GM21786 (cell line): ENCODE results near the gene PPP4R4.

Experiments
- ATAC-seq: cut with Tn5 transposase; IDR thresholded peaks from one replicate; pipeline ENCODE4 v1.9.1; 2021; ENCODE audit not compliant: unreplicated experiment

The PPP4R4 gene, protein sequence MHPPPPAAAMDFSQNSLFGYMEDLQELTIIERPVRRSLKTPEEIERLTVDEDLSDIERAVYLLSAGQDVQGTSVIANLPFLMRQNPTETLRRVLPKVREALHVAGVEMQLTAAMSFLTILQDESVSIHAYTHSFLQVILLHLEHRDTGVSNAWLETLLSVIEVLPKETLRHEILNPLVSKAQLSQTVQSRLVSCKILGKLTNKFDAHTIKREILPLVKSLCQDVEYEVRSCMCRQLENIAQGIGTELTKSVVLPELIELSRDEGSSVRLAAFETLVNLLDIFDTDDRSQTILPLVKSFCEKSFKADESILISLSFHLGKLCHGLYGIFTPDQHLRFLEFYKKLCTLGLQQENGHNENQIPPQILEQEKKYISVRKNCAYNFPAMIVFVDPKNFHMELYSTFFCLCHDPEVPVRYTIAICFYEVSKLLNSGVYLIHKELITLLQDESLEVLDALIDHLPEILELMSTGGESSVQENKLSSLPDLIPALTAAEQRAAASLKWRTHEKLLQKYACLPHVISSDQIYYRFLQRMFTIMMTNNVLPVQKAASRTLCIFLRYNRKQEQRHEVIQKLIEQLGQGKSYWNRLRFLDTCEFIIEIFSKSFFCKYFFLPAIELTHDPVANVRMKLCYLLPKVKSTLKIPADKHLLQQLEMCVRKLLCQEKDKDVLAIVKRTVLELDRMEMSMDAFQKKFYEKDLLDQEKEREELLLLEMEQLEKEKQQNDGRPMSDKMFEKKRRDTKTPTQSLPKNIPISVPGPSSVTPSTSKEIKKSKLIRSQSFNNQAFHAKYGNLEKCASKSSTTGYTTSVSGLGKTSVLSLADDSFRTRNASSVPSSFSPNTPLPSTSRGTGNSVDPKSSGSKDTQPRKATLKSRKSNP

GRCh38 chr14:94173885-94174603, at the start of gene PPP4R4:
TSS of gene PPP4R4 (plus strand) at chr14:94174322. CDS start at chr14:94174466, 144 bp downstream.
- peak; percentile 73 for ATAC-seq

DNA sequence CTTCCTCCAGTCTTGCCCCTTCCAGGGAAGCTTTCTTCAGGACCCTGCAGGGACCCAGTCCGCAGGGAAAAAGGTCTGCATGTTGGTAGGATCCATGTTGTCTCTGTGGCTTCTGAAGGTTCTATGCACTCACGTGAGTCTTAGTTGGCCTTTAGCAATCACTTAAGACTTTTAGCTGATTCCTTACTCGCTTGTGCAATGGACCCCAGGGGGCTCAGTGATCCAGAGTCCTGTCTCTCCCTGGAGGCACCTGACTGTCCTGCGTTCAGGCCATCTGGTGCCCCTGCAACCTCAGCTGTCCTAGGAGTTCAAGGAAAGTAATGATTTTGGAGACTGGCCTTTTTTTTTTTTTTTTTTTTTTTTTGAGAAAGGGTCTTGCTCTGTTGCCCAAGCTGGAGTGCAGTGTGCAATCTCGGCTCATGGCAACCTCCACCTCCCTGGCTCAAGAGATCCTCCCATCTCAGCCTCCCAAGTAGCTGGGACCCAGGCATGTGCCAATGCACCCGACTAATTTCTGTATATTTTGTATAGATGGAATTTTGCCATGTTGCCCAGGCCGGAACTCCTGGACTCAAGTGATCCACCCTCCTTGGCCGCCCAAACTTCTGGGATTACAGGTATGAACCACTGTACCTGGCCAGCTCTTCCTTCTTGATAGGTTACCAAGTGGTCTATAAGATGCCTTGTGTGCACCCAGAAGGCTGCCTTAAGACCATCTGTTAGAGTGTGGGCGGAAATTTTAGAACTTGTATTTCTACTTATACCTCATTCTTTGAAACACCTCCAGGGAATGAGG, 49.3 kb upstream of the PPP4R4 start:
- ATAC-seq, result no peak

DNA sequence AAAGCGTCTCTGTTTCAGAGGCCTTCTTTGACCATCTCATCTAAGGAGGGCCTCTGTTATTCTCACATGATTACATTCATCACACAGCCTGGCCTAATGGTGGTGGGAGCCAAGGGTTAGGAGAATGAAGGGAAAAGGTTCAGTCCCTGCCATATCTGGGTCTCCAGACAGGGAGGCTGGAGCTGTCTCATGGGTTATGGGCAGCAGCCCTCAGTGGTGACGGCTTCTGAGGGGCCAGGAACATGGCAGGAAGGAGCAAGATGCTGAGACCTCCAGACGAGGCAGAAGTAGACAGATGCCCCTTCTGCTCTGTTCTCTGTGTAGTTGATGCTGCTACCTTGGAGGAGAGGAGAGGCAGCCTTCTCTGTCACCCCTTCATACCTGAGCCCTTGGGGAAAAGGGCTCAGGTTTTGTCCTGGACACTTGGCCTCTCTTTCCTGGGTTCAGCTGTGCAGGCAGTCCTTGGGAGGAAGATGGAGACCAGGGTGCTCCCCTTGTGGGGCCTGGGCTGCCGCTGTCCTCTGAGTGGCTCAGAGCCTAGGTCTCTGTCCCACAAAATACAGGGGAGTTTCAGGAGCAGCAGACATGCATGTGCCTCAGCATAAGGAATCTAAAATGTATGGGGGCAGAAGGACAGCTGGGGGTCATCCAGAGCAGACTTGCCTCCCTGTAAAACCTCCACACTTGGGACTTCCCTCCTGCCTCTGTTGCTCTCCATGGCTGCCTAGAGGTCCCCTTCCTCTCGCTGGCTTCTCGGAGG, 48.3 kb upstream of the PPP4R4 start:
- no peak for ATAC-seq

GRCh38 chr14:94126419-94126677, 47.8 kb upstream of the PPP4R4 start:
- ATAC-seq, result no peak

- no peak for ATAC-seq
Measured at GRCh38 chr14:94126800-94127199, 47.3 kb upstream of the PPP4R4 start.

GRCh38 chr14:94127330-94127729, 46.8 kb upstream of the PPP4R4 start:
- no peak for ATAC-seq

DNA sequence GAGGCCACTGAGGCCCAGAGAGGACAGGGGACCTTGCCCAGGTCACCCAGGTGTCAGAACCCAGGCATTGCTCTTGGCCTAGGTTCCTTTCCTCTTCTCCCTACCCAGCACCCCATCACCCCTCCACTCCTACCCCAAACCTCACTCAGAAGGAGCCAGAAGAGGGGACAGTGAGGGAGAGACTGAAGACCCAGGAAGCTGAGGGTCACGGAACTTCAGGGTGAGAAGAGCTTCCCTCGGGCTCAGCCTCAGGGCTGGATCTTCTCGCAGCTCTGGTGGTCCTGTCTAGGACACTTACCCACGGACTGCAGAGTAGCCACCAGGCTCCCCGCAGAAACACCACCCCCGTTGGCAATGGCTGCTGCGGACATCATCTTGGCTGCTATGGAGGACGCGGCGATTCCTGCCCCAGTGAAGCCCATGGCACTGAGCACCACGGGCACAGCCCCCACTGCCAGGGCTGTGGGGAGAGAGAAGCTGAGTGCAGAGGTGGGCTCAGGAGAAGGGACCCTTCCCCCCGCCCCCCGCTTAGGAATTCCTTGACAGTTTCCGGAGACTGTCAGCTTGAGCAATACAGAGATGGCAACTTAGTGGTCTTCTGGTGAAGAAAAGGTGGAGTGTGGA, 45.8 kb upstream of the PPP4R4 start:
- no peak for ATAC-seq

- peak; percentile 94 for ATAC-seq
Measured at GRCh38 chr14:94129111-94129757, 44.9 kb upstream of the PPP4R4 start, which contains the start of gene IFI27L2. TSS of gene IFI27L2 (minus strand) at chr14:94129604. CDS start at chr14:94129564, 40 bp downstream.

- ATAC-seq, result no peak
Measured at GRCh38 chr14:94129758-94130414, 44.2 kb upstream of the PPP4R4 start.

DNA sequence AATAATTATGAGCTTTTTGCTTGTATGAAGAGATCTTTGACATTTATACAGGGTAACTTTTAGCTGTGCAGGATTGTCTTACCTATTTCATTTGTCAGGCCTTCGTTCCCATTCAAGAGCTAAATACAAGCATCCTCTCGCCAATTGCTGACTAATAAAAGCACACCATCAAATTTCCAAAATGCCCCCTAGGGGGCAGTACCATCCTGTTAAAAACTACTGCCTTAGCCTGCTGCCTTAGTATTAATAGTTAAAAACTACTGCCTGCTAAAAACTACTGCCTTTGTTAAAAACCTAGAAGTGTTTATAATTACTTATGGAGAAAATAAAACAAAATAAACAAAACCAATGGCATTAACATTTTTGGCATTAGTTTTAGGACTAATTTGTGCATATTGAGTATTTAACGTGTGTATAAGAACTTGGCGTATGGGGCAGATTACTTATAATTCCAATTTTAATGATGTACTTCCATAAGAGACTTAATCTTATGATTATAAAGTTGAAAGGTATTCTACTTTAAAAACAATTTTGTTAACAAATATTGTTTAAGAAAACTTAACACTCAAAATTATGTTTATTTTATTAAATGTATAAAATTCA, 41.7 kb upstream of the PPP4R4 start:
- no peak for ATAC-seq

DNA sequence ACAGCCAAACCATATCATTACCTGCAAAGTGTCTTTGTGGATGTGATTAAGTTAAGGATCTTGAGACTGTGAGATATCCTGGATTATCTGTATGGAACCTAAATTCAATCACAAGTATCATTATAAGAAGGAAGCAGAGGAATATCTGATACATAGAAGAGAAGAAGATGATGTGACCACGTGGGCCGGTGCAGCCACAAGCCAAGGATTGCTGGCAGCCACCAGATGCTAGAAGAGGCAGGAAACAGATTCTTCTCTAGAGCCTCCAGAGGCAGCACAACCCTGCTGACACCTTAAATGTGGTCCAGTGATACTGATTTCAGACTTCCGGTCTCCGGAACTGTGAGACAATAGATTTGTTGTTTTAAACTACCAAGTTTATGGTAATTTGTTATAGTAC, 38.6 kb upstream of the PPP4R4 start:
- ATAC-seq, result no peak

DNA sequence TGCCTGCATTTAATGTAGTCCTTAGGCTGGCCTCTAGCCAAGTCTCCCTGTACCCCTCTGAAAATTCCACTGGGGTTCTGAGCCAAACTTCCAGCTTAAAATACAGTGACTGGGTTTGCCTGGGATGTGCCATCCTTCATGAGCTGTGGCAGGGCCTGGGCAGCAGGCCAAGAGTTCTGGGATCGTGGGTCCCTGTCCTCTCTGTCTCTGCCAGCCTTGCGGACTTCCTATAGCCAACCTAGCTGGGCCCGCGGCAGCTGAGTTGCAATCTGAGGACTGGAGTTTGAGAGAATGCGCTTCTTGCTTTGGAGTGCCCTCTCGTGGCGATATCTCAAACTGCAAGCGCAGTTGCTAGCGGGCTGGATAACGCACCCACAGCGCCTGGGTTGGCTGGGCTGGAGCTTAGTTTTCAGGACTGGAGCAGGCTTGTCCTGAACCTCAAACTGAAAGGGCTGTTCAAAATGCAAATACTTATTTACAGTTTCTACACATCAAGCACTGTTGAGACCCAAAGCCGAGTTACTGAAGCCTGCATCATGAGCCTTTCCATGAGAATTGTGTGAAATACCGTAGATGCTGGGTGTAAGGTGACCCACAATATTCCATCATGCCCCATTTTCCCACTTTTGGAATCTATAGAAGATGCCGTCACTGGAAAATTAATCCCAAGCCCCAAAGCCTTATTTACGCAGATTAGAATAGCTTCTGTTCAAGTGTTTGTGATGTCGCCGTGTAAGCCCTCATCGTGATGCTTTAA, 37.4 kb upstream of the PPP4R4 start:
- ATAC-seq, result peak; percentile 85

DNA sequence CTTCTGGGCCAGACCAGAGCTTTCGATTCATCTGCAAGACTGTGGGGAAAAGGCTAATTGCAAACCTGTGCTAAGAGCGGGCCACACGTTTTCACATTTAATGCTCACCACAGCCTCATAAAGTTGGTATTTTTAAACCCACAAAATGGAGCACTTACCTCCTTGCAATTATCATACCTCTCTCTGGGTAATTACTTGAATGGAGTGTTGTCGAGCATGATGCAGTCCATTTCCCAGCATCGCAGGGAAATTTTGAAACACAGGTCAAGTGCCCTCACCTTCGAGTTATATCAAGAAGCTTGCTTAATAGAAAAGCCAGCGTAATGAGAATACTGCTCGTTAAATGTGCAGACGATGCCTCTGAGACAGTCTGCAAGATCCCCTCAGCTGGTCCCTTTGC, 35.9 kb upstream of the PPP4R4 start:
- no peak for ATAC-seq

- ATAC-seq, result no peak
Measured at GRCh38 chr14:94139006-94139405, 35.1 kb upstream of the PPP4R4 start.

DNA sequence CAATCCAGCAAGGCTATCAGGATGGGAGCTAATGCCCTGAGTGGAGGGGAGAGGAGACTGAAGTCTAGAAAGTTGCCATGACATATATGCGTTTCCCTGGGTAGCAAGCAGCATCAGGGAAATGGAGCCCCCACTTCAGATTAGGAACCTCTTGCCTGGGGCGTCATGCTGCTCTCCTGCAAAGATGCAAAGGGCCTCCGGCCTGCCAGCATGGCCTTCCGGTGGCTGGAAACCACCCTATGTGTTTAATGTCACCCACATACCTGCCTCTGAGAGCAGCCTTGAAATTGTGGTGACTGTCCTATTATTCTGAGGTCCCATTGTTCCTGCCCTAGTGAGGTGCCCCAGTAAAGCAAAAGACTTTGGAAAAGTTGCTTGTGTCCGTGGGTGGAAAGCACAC, 34.7 kb upstream of the PPP4R4 start:
- ATAC-seq, result no peak

DNA sequence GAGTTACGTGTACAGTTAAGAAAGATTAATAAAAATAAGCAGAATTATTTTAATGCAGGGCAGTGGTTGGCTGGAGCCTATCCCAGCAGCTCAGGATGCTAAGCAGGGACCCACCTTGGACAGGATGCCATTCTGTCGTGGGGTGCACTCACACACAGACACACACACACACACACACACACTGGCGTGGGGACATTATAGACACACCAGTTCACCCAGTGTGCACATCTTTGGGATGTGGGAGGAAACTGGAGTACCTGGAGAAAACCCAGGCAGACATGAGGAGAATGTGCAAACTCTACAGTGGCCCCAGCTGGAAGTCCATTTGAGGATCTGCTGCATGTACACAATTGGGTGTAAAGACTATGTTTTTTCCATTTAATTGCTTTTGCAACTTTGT, 31.9 kb upstream of the PPP4R4 start:
- no peak for ATAC-seq

GRCh38 chr14:94142836-94143235, 31.3 kb upstream of the PPP4R4 start:
- no peak for ATAC-seq
